Activated naive CD4-positive, alpha-beta T cell treated with anti-CD3 and anti-CD28 coated beads, Interleukin-2, amount 10 ng/mL, durations not matched to agents 7 days and 5 days (primary cell): Measurements from ENCODE around the gene FOSB.
A peak's percentile ranks its signal among the peaks of the same experiment; 100 is the strongest.

ENCODE experiments used
- CTCF ChIA-PET: fragments of 350-600 bp; sonication (Branson Sonifier 250); formaldehyde crosslinking; loops from one replicate; lab custom pipeline; 2021; ENCODE audit warnings: antibody characterized with exemption; lab: Charles Lee
- DNase-seq: peaks from one replicate; pipeline ENCODE4 v3.0.0-alpha.2; 2020
- H3K27ac Mint-ChIP-seq: one replicate; pipeline ENCODE4 v1.8.0; 2021; ENCODE audit warnings: mild to moderate bottlenecking, moderate library complexity, mixed read lengths
- H3K27me3 Mint-ChIP-seq: one replicate; pipeline ENCODE4 v1.8.0; 2021; ENCODE audit warnings: mild to moderate bottlenecking, mixed read lengths
- H3K36me3 Mint-ChIP-seq: one replicate; pipeline ENCODE4 v1.8.0; 2021; ENCODE audit warnings: mixed read lengths
- H3K4me1 Mint-ChIP-seq: one replicate; pipeline ENCODE4 v1.8.0; 2021; ENCODE audit warnings: mixed read lengths
- H3K4me3 Mint-ChIP-seq: one replicate; pipeline ENCODE4 v1.8.0; 2021; ENCODE audit warnings: mild to moderate bottlenecking, moderate library complexity, mixed read lengths
- H3K9me3 Mint-ChIP-seq: one replicate; pipeline ENCODE4 v1.8.0; 2021; ENCODE audit warnings: mixed read lengths

FOSB gene

GRCh38 chr19:45473682-45474605 is 6.1 kb downstream of the FOSB start:
- H3K27me3 Mint-ChIP-seq, result peaks cover 78% of the 10 kb centered on the region
- CTCF ChIA-PET, result no interaction called here
- H3K27ac Mint-ChIP-seq, result no peak overlapping the region
- H3K4me1 Mint-ChIP-seq, result peaks cover 55% of the 10 kb centered on the region
- H3K9me3 Mint-ChIP-seq, result no peaks in the 10 kb centered on the region
- H3K36me3 Mint-ChIP-seq, result no peaks in the 10 kb centered on the region
- DNase-seq, result peak; percentile 48
- H3K4me3 Mint-ChIP-seq, result no peak overlapping the region

- H3K4me1 Mint-ChIP-seq, result peaks cover 56% of the 10 kb centered on the region
- peaks cover 70% of the 10 kb centered on the region for H3K27me3 Mint-ChIP-seq
- CTCF ChIA-PET, result interaction anchor here (4.9 to 7.5 kb wide), 2 partner anchors 27 to 35 kb away, joined by 68 to 229 read pairs; no protein-coding TSS in a partner anchor
- H3K4me3 Mint-ChIP-seq, result no peak overlapping the region
- H3K9me3 Mint-ChIP-seq, result no peaks in the 10 kb centered on the region
- H3K27ac Mint-ChIP-seq, result peak overlapping the region; percentile 47
- no peaks in the 10 kb centered on the region for H3K36me3 Mint-ChIP-seq
- DNase-seq, result no peak
Observed at GRCh38 chr19:45474606-45475521, 7.1 kb downstream of the FOSB start.

- no peak for DNase-seq
- Mint-ChIP-seq H3K4me1 (peaks cover 52% of the 10 kb centered on the region), H3K36me3 (no peaks in the 10 kb centered on the region), H3K4me3 (no peak overlapping the region), H3K27ac (no peak overlapping the region), H3K9me3 (no peaks in the 10 kb centered on the region), H3K27me3 (peaks cover 66% of the 10 kb centered on the region)
- CTCF ChIA-PET, result interaction anchor here (4.9 to 7.5 kb wide), 2 partner anchors 28 to 36 kb away, joined by 68 to 229 read pairs; no protein-coding TSS in a partner anchor
Observed at GRCh38 chr19:45475537-45476291, 7.9 kb downstream of the FOSB start.

GRCh38 chr19:45476304-45476703 is 8.5 kb downstream of the FOSB start:
- CTCF ChIA-PET, result interaction anchor here (0.7 to 7.5 kb wide), 4 partner anchors 9 to 75 kb away, joined by 3 to 229 read pairs (median 38); no protein-coding TSS in a partner anchor
- Mint-ChIP-seq H3K4me3 (no peak overlapping the region), H3K4me1 (peaks cover 52% of the 10 kb centered on the region), H3K36me3 (no peaks in the 10 kb centered on the region), H3K27ac (peak overlapping the region; percentile 67), H3K27me3 (peaks cover 66% of the 10 kb centered on the region), H3K9me3 (no peaks in the 10 kb centered on the region)
- DNase-seq, result no peak

- H3K4me1 Mint-ChIP-seq, result peaks cover 47% of the 10 kb centered on the region
Observed at GRCh38 chr19:45477186-45477585, 9.4 kb downstream of the FOSB start.

GRCh38 chr19:45477713-45478453 is 10.1 kb downstream of the FOSB start:
- Mint-ChIP-seq H3K36me3 (no peaks in the 10 kb centered on the region), H3K4me1 (peaks cover 40% of the 10 kb centered on the region), H3K27ac (peak overlapping the region; percentile 97), H3K4me3 (peak overlapping the region; percentile 78), H3K27me3 (peaks cover 56% of the 10 kb centered on the region), H3K9me3 (no peaks in the 10 kb centered on the region)
- peak; percentile 39 for DNase-seq
- CTCF ChIA-PET, result interaction anchor here (0.9 to 7.5 kb wide), 19 partner anchors 8 to 164 kb away, joined by 3 to 229 read pairs (median 7); partner anchors contain the start of genes ERCC1, FOSB, PPM1N and PPP1R13L

More at GRCh38 chr19:45477186-45477585, 9.4 kb downstream of the FOSB start:
- no peaks in the 10 kb centered on the region for H3K36me3 Mint-ChIP-seq
- CTCF ChIA-PET, result interaction anchor here (1.6 to 7.5 kb wide), 5 partner anchors 8 to 49 kb away, joined by 6 to 229 read pairs (median 15); no protein-coding TSS in a partner anchor
- peaks cover 63% of the 10 kb centered on the region for H3K27me3 Mint-ChIP-seq
- no peak overlapping the region for H3K4me3 Mint-ChIP-seq
- no peak overlapping the region for H3K27ac Mint-ChIP-seq
- DNase-seq, result no peak
- no peaks in the 10 kb centered on the region for H3K9me3 Mint-ChIP-seq

- peak overlapping the region; percentile 78 for H3K4me3 Mint-ChIP-seq
- peak overlapping the region; percentile 97 for H3K27ac Mint-ChIP-seq
- no peaks in the 10 kb centered on the region for H3K36me3 Mint-ChIP-seq
- peak; percentile 93 for DNase-seq
- peaks cover 39% of the 10 kb centered on the region for H3K4me1 Mint-ChIP-seq
- CTCF ChIA-PET, result interaction anchor here (0.7 to 7.5 kb wide), 28 partner anchors 10 to 167 kb away, joined by 3 to 229 read pairs (median 6); partner anchors contain the start of genes ERCC1, FOSB, PPM1N and PPP1R13L
- no peaks in the 10 kb centered on the region for H3K9me3 Mint-ChIP-seq
- peaks cover 49% of the 10 kb centered on the region for H3K27me3 Mint-ChIP-seq
Observed at GRCh38 chr19:45478454-45479238, 10.8 kb downstream of the FOSB start.

- no peaks in the 10 kb centered on the region for H3K36me3 Mint-ChIP-seq
- peaks cover 32% of the 10 kb centered on the region for H3K4me1 Mint-ChIP-seq
- no peak for DNase-seq
- CTCF ChIA-PET, result interaction anchor here (1.7 to 1.9 kb wide), 2 partner anchors 44 to 55 kb away, joined by 4 to 7 read pairs; no protein-coding TSS in a partner anchor
- H3K27me3 Mint-ChIP-seq, result peaks cover 19% of the 10 kb centered on the region
- H3K27ac Mint-ChIP-seq, result no peak overlapping the region
- no peak overlapping the region for H3K4me3 Mint-ChIP-seq
- no peaks in the 10 kb centered on the region for H3K9me3 Mint-ChIP-seq
Observed at GRCh38 chr19:45483033-45483432, 15.2 kb downstream of the FOSB start.

GRCh38 chr19:45484273-45484945 is 16.6 kb downstream of the FOSB start:
- no peak overlapping the region for H3K27ac Mint-ChIP-seq
- H3K4me1 Mint-ChIP-seq, result peaks cover 21% of the 10 kb centered on the region
- no peak for DNase-seq
- peaks cover 31% of the 10 kb centered on the region for H3K27me3 Mint-ChIP-seq
- no peak overlapping the region for H3K4me3 Mint-ChIP-seq
- H3K9me3 Mint-ChIP-seq, result no peaks in the 10 kb centered on the region
- CTCF ChIA-PET, result interaction anchor here (0.6 to 2.8 kb wide), 29 partner anchors 7 to 392 kb away, joined by 3 to 49 read pairs (median 7); partner anchors contain the start of genes PPM1N, PPP1R13L, PPP1R37 and VASP
- no peaks in the 10 kb centered on the region for H3K36me3 Mint-ChIP-seq

GRCh38 chr19:45485305-45486077 is 17.7 kb downstream of the FOSB start:
- no peaks in the 10 kb centered on the region for H3K9me3 Mint-ChIP-seq
- H3K27ac Mint-ChIP-seq, result peak overlapping the region; percentile 83
- H3K36me3 Mint-ChIP-seq, result no peaks in the 10 kb centered on the region
- peak; percentile 99 for DNase-seq
- H3K4me1 Mint-ChIP-seq, result peaks cover 16% of the 10 kb centered on the region
- CTCF ChIA-PET, result interaction anchor here (0.6 to 2.8 kb wide), 34 partner anchors 8 to 393 kb away, joined by 3 to 49 read pairs (median 6); partner anchors contain the start of genes PPM1N, PPP1R13L, PPP1R37 and VASP
- peaks cover 31% of the 10 kb centered on the region for H3K27me3 Mint-ChIP-seq
- H3K4me3 Mint-ChIP-seq, result peak overlapping the region; percentile 89

GRCh38 chr19:45488708-45489107 is 20.9 kb downstream of the FOSB start:
- no peaks in the 10 kb centered on the region for H3K36me3 Mint-ChIP-seq
- no peaks in the 10 kb centered on the region for H3K9me3 Mint-ChIP-seq
- H3K4me1 Mint-ChIP-seq, result peaks cover 24% of the 10 kb centered on the region
- CTCF ChIA-PET, result interaction anchor here (1.4 kb wide), 1 partner anchor 10 kb away, joined by 6 read pairs; no protein-coding TSS in a partner anchor
- H3K27ac Mint-ChIP-seq, result no peak overlapping the region
- H3K27me3 Mint-ChIP-seq, result peaks cover 36% of the 10 kb centered on the region
- no peak overlapping the region for H3K4me3 Mint-ChIP-seq
- no peak for DNase-seq
